Ramos (cell line): ENCODE results near the gene RBFOX1.

Experiments
- in situ Hi-C: fragments of 300-500 bp; cut with MboI; formaldehyde crosslinking; loops from one replicate; pipeline ENCODE4 v1.14.3; 2022; ENCODE audit warnings: low sequenced_read_pairs; ENCODE audit not compliant: unreplicated experiment

Gene RBFOX1

GRCh38 chr16:7333180-7333725 lies 608 bp downstream of the RBFOX1 start:
- in situ Hi-C loops = no loop called here

DNA sequence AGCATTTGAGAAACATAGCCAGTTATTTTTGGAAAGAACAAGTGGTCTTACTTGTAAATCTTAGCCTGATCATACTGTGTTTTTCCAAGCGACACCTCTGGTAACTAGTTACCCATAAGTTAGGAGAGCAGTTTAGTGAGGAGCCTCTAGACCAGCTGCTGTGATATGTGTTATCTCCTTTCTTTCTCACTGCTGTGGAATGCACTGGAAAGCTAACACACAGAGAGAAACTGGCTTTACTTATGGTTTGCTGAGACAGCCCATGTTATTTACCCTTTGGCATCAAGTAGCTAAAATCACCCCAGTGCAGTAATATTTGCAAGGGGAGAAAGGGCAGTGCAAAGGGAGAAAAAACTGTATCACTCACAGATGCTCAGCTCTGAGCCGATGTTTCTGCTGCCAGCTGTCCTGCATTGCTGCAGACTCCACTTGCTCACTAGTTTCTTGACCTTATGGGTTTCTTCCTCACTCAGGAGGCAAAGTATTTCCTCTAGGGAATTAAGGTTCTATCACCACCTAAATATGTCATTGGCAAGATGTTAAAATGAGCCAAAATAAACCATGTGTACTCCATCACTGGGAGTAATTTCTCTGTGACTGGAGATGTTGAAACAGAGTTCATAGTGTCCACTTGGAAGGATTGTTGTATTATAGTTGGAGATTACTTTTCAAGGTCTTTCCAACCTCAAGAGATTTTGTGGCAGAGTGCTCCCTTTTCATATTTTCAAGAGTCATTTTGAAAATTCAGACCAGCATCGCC lies 2.3 kb downstream of the RBFOX1 start:
- in situ Hi-C loops = no loop called here

DNA sequence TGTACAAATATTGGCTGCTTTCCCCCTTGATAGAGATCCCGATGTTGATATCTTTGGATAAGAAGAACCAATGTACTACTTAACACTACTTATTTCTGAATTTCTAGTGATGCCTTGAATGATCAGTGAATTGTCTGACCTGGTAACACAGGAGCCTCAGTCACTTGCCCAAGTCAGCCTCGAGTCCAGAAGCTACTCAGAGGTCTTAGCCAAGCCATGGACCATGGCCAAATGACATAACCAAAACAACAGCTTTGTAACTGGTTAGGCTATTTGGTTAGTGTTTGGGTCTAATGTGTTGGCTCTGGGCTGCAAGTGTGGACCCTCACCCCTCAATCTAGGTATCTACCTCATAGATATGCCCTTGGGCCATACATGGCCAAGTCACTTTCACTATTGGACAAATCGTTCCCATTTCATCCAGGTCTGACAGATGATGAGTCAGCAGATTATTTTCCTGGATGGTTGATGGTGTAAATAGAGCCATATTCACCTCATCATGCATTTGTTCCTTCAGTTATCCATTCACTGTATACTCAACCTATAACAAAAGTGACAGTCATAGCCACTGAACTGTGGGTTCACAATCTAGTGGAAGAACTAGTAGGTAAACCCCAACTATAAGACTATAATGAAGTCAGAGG lies 3.5 kb downstream of the RBFOX1 start:
- in situ Hi-C loops = no loop called here

DNA sequence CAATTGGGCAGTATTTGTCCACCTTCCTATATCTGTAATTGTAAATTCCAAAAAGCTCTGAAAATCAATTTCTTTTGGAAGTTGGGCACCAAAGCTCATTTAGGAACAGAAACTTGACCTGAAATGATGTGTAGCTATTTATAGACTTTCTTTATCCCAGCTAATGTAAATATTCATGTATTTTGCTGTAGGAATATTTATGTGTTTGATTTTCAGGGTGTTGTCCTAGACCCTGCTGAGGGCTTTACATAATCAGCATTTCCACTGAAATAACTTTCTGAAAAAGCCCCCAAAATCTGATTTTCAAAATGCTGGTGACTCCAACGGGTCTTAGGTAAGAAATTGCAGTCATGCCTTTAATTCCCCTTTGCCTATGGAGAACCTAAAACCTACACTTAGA lies 4.1 kb downstream of the RBFOX1 start:
- in situ Hi-C loops = no loop called here

DNA sequence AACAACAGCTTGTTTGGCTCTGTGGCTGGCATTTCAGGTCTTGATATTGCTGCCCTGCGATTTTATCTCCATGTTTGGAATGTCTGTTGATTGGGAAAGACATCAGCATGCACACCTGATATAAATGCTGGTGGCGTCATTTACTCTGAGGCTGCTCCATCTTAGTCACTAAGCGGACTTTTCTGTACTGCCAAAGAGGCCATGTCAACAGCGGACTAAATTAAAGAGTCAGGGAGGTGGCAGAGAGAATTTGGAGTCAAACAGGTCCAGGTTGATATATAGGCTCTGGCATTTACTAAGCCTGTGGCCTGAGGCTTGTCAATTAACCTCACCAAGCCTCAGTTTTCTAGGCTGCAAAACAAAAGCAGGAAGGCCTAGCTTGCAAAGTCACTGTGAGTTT lies 6.2 kb downstream of the RBFOX1 start:
- in situ Hi-C loops = no loop called here

GRCh38 chr16:7339700-7340099 lies 7.1 kb downstream of the RBFOX1 start:
- in situ Hi-C loops = no loop called here

- in situ Hi-C loops = no loop called here
Measured at GRCh38 chr16:7340938-7341337, 8.3 kb downstream of the RBFOX1 start.

DNA sequence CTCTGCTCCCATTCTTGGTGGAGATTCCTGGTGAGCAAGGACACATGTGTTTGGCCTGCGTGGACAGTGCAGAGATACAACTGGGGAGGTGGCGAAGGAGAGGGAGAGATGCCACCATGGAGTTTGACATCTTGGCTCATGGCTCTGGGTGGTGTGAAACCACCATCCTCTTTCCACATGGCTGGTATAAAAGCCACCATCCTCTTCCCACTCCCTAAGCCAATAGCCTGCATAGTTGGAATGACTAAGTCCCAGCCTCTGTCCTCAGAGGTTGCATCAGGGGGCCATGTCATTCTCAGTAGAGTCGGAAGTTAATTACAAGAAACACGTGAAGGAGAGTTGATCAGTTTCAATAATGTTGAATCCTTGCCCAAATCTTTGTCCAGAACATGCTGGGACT lies 10.0 kb downstream of the RBFOX1 start:
- in situ Hi-C loops = no loop called here

DNA sequence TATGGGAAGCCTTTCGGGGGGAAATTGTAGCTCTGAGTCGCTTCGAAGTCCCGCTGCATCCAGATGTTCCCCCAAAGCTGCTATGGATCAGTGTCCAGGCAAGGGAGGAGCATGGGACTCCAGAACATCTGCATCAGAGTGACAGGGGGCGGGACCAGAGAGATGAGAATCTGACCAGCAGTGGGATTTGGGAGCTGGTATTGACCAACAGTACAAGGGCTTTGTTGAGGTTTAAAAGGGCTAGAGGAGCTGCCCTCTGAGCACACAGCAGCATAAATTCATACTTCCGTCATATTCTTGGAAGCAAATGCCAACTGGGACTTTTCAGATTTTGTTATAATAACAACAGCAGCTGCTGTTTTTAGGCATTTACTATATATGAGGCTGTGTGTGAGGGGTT lies 10.6 kb downstream of the RBFOX1 start:
- in situ Hi-C loops = no loop called here

- in situ Hi-C loops = no loop called here
Measured at GRCh38 chr16:7344830-7345780, 12.5 kb downstream of the RBFOX1 start.

- in situ Hi-C loops = no loop called here
Measured at GRCh38 chr16:7350806-7351205, 18.2 kb downstream of the RBFOX1 start.

DNA sequence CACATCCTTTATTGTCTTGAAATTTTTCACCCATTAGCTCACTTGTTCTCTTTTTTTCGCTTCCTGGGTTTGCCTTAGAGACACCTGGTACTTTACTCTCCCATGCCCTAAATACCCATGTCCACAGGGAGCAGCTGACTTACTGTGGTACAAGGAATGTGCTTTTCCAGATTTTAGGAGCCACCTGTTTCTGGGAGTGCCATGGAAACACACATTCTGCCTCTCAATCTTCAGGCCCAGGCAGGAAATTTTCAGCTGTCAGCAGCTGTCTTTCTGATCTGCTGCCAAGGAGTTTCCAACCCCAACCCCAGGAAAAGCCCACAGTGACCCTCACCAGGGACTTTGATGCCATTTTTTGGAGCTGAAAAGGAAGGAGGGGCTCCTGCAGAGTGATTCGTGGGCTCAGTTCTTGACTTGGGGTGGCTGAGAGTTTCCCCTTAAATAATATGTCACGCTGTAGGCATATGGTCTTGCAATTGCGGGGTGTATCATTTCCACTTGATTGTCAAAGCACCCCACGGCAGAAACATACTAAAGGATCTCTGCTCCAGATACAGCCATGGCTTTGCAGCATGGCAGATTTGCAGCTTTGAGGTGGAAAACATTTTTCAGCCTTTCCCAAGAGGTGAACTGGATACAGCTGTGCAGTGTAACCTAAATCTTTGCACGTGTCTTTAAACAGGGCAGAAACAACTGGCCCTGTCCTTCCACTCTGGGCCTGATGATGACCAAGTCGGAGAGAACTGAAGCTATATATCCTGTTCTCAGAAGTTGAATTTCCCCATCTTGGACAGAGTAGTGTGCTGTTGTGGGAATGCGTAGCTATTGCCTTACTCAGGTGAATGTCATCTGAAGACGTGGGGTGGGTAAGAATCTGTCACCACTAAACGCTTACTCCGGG lies 19.2 kb downstream of the RBFOX1 start:
- in situ Hi-C loops = no loop called here

GRCh38 chr16:7355758-7356157 lies 23.1 kb downstream of the RBFOX1 start:
- in situ Hi-C loops = no loop called here

DNA sequence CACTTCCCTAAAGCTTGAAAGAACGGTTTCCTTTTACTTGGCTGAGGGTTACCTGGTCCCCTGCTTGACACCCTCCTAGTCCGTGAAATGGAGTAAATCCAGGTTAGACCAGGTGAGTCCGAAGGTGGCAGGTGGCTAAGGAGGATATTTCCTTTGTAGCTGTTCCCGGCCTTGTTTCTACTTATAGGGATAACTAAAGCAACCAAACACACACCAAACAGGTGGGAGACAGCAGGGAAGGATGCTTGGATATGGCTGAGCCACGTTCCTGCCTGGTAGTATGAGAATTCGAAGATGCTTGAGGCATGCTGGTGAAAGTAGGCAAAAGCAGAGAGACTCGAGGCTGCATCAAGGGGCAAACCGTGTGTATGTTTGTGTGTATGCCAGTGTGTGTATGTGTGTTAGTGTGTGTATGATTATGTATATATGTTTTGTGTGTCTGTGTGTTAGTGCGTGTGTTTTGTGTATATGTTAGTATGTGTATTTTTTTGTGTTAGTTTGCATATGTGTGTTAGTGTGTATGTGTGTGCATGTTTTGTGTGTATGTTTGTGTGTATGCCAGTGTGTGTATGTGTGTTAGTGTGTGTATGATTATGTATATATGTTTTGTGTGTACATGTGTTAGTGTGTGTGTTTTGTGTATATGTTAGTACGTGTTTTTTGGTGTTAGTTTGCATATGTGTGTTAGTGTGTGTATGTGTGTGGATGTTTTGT lies 28.9 kb downstream of the RBFOX1 start:
- in situ Hi-C loops = no loop called here

DNA sequence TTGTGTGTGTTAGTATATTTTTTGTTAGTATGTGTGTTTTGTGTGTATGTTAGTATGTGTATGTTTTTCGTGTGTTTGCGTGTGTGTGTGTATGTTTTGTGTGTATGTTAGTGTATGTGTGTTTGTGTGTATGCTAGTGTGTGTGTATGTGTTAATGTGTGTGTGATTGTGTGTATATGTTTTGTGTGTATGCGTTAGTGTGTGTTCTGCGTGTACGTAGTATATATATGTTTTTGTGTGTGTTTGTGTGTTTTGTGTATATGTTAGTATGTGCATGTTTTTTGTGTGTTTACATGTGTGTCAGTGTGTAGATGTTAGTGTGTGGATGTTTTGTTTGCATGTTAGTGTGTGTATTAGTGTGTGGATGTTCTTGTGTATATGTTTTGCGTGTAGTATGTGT lies 29.6 kb downstream of the RBFOX1 start:
- in situ Hi-C loops = no loop called here

DNA sequence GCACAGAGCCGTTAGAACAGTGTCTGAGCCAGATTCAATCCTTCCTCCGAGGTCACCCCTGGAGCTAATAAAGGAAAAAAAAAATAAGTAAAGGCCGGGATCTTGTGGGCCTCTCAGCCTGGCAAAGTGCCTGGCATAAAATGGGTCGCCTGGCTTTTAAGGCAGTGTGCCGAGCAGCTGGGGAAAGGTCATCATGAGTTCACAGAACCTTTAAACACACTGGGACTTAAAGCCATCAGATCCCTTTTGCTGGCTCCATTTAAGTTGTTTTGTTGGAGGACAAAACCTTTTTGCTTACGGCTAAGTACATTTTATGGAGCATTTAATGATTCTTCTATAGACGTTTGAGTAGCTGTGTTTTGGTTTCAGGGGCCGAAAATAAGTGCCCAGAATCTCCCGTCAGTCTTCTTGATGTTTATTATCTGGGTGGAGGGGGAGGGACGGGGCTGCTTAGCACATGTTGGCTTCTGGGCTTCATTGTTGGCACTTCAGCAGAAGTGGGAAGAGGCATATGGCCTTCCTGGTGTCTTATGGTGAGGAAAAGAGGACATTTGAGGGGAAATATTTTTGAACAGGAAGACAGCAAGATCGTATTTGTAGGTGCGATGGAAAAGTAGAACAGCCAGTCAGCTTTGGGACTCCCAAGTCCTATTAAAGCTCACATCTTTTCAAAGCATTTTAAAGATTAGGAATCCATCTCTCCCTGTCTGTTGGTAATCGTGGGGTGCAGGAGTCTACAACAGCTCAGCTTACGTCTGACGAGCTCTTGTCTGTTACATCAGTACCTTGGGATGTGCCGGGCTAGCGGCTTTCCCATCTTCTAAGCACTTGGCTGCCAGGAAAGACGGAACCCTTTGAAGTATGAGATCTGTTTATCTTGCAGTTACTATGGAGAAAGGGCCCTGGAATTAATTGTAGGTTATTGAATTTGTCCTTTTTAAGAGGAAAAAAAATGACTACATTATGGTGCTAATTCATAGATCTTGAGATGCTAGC lies 31.1 kb downstream of the RBFOX1 start:
- in situ Hi-C loops = no loop called here

GRCh38 chr16:7366041-7366440 lies 33.4 kb downstream of the RBFOX1 start:
- in situ Hi-C loops = no loop called here
